HG03521 (cell line): Measurements from ENCODE around the gene FAM43B.
"Not testable (repeated sequence)": the region's sequence is repeated elsewhere in the genome, so short reads cannot be mapped to it uniquely, and the experiment has no call there.

Source experiments
- ATAC-seq: cut with Tn5 transposase; IDR thresholded peaks from one replicate; pipeline ENCODE4 v1.9.1; 2021; ENCODE audit warnings: mild to moderate bottlenecking, moderate library complexity; ENCODE audit not compliant: unreplicated experiment

FAM43B gene

GRCh38 chr1:20551945-20552727, at the start of gene FAM43B:
TSS of gene FAM43B (plus strand) at chr1:20552573. CDS start at chr1:20552974, 401 bp downstream.
- no peak for ATAC-seq

- no peak for ATAC-seq
These were observed 46.9 kb upstream of the FAM43B start for GRCh38 chr1:20505488-20505887.

DNA sequence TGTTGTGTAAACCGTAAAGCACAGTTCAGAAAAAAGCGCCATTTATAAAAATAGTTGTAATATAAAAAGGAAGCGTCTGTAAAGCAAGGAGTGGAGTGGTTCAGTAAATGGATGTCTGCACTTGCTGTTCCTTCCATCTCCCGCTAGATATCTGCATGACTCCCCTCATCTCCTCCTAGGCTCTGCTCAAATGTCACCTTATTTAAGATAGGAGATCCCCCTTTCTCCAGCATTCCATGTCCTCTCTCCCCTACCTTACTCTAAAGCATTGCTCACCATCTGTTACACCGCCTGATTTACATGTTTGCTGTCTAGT, 45.2 kb upstream of the FAM43B start:
- no peak for ATAC-seq

GRCh38 chr1:20507564-20508410, 44.6 kb upstream of the FAM43B start, which contains the start of gene MUL1:
TSS of gene MUL1 (minus strand) at chr1:20508151. CDS start at chr1:20508024, 127 bp downstream.
- peak; percentile 92 for ATAC-seq

- peak; percentile 6 for ATAC-seq
These were observed 44.0 kb upstream of the FAM43B start for GRCh38 chr1:20508411-20508771.

GRCh38 chr1:20511518-20512428, 40.6 kb upstream of the FAM43B start:
- no peak for ATAC-seq

- ATAC-seq = not testable (repeated sequence)
These were observed 32.6 kb upstream of the FAM43B start for GRCh38 chr1:20519609-20520262.

- ATAC-seq = no peak
These were observed 30.2 kb upstream of the FAM43B start for GRCh38 chr1:20521960-20522861.

- ATAC-seq = no peak
These were observed 26.1 kb upstream of the FAM43B start for GRCh38 chr1:20526267-20526666.

DNA sequence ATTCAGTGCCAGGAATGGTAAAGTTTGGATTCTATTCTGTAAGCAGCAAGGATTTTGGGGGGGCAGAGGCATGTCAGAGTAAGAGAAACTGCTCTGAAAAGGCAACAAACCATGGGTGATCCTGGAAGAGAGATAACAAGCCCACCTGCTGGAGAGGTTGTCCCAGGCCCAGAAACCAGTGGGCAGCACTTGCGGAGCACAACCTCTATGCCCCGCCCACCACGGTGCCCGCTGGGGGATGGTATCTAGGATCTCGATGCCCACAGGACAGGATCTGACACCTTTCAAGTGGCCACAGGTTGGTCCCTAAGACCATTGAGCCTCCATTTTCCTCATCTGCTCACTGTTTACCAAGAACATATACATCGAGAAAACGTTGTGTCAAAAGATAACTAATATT, 24.2 kb upstream of the FAM43B start:
- no peak for ATAC-seq

- no peak for ATAC-seq
These were observed 22.1 kb upstream of the FAM43B start for GRCh38 chr1:20530306-20530705.

DNA sequence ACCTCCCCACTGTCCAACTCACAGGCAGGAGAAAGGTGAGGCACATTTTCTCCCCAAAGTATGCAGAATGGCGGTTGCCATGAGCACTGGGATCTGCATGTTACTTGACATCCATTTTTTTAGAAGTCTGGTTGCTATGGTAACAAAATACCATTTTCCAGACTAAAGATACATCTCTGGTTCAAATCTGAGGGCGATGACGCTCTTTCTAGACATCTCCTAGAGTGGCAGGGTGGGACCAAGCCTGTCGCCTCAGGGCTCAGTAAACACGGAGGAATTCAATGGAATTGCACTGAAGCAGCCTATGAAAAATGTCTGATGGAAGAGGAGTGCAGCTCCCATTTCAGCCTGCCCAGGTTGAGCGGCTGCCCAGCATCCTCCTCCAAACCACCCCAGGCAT, 21.5 kb upstream of the FAM43B start:
- ATAC-seq = no peak

- no peak for ATAC-seq
These were observed 18.7 kb upstream of the FAM43B start for GRCh38 chr1:20533635-20534034.

DNA sequence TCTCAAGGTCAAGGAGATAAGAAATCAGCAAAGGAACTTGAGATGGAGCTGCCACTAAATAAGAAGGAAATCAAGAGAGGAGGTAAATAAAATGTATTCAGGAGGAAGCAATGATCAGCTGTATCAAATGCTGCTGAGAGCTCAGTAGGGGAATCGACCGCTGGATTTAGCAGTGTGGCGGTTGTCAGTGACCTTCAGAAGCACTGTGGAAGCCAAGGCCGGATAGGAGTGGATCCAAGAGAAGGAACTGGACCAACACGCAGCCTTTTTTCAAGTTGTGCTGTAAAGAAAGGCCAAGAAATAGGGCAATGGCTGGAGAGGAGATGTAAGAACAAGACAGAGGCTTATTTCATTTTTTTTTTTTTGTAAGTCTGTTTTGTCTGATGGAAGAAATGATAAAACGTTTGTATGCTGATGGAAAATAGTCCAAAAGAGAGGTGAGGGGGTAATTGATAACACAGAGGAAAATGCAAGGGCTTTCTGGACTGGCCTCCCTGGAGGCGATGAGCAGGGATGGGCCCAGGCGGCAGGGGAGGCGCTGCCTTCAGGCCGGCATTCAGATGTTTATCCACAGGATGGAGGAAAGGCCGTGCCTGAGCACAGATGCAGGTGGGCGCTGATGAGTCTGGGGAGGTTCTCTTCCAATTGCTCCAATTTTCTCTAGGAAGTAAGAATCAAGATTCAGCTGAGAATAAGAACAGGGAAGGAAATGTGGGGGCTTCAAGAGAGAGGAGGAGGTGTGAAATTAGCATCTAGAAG, 17.5 kb upstream of the FAM43B start:
- no peak for ATAC-seq

- no peak for ATAC-seq
These were observed 14.1 kb upstream of the FAM43B start for GRCh38 chr1:20538227-20538626.

DNA sequence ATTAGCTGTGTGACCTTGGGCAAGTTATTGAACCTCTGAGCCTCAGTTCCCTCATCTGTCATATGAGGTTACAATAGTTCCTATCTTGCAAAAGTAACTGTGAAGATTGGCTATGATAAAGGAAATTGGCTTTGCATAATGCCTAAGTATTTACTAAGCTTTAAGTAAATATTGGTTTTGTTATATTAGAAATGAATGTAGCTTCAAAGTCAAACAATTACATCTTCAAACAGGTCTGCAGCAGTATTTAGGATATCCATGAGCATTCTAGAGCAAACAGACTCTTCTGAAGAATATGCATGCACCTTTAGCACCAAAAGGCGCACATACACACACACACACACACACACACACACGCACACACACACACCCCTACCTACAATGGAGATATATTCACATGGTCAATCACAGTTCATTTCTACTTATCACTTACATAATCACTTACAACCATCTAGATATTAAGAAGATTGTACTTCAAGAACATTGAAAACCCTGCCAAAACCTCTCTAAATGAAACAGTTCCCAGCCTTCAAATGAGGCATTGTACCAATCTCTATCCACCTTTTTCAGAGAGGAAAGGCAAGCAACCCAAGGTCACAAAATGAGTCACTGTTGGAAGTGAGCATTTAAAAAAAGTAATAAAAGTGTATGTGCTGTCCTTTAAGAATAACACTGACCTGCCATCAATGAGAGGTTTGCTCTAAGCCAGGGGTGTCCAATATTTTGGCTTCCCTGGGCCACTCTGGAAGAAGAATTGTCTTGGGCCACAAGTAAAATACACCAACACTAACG, 13.4 kb upstream of the FAM43B start:
- ATAC-seq = no peak

GRCh38 chr1:20540281-20540680, 12.1 kb upstream of the FAM43B start:
- ATAC-seq = no peak

GRCh38 chr1:20546637-20547036, 5.7 kb upstream of the FAM43B start:
- no peak for ATAC-seq
